GM10248 (cell line): ENCODE data around the gene MGAT5B.

Source experiments
- CTCF ChIA-PET: fragments of 300-600 bp; sonication (Branson Sonifier 250); formaldehyde crosslinking; extraction: SDS; loops from one replicate; lab custom pipeline; 2021; ENCODE audit warnings: antibody characterized with exemption; lab: Yijun Ruan, JAX
- POLR2A ChIA-PET: fragments of 350-650 bp; sonication (Branson Sonifier 250); formaldehyde crosslinking; extraction: SDS; loops from one replicate; lab custom pipeline; 2020; ENCODE audit warnings: antibody characterized with exemption; lab: Yijun Ruan, JAX
- DNase-seq: peaks from one replicate; pipeline ENCODE4 v3.0.0; 2012; ENCODE audit errors: extremely low spot score
- CTCF ChIP-seq: IDR thresholded peaks from 2 replicates; pipeline ENCODE4 v1.5.1; 2012; ENCODE audit warnings: mild to moderate bottlenecking, low read depth; ENCODE audit errors: extremely low read depth, missing control alignments, control extremely low read depth

MGAT5B gene

GRCh38 chr17:76920364-76921139, 52.3 kb downstream of the MGAT5B start:
- ChIA-PET POLR2A (no interaction called here), CTCF (interaction anchor here (1.4 kb wide), 1 partner anchor 136 kb away, joined by 4 read pairs; no protein-coding TSS in a partner anchor)
- TF ChIP-seq CTCF = no peak
- no peak for DNase-seq

- ChIA-PET POLR2A (no interaction called here), CTCF (no interaction called here)
- DNase-seq = no peak
- TF ChIP-seq CTCF = no peak
Observed at GRCh38 chr17:76921340-76922036, 53.3 kb downstream of the MGAT5B start.

- POLR2A ChIA-PET = no interaction called here
- no peak for DNase-seq
- no peak for TF ChIP-seq CTCF
- CTCF ChIA-PET = no interaction called here
Observed at GRCh38 chr17:76922084-76922483, 53.9 kb downstream of the MGAT5B start.

GRCh38 chr17:76922967-76923366, 54.8 kb downstream of the MGAT5B start:
- no peak for DNase-seq
- ChIA-PET CTCF (no interaction called here), POLR2A (no interaction called here)
- no peak for TF ChIP-seq CTCF

GRCh38 chr17:76923491-76923890, 55.3 kb downstream of the MGAT5B start:
- ChIA-PET POLR2A (no interaction called here), CTCF (no interaction called here)
- DNase-seq = no peak
- no peak for TF ChIP-seq CTCF

DNA sequence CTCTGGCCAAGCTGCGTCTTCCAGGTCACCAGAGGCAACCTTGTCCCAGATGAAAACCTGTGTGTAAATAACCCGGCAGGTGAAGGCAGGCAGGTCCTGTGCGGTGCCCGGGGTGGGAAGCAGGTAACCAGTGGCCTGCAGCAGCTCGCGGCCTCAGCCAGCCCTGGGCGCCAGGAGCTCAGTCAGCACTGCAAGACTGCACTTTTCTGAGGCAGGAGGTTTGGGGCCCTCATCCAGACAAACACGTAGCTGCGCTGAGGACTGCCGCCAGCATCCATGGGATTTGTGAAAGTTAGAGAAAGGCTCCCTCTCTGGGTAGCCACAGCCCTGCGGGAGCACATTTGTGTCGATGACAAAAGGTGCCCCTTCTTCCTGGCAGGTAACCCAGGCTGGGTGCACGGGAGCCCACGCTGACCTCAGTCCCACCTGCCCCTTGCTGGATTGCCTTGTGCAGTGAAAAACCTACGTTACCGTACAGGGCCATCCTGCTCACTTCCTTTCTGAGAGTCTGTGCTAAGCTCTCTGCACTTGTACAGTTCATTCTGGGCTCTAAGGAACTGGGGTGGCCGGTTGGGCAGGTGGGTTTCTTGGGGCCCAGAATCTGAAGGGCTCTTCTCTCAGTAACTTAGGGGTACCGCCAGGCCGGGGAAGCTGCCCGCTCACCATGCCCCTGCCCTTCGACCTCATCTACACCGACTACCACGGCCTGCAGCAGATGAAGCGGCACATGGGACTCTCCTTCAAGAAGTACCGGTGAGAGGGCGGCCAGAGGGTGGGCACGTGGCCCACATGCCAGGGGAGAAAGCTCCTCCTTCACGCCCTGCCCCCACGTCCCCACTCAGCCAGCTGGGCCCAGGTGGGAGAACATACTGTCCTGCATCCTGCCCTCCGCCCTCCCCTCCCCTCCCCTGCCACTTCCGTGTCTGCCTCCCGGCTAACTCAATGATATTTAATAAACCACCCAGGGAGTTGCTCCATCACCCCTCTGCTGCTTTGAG, 56.4 kb downstream of the MGAT5B start:
- ChIA-PET POLR2A (no interaction called here), CTCF (no interaction called here)
- DNase-seq = no peak
- TF ChIP-seq CTCF = no peak
